ENCODE measurements around the gene TRAFD1. TPM values are rescaled to one million over a fixed set of nuclear protein-coding genes. Genes with fewer than 3 reads are reported as not detected.

TRAFD1 gene
- total and polyA plus RNA-seq, 2 experiments from 2014 or later = 17.4 to 30.4 TPM

GRCh38 chr12:112160611-112161010 lies 35.3 kb downstream of the TRAFD1 start:
- TF ChIP-seq CREB1 (CRISPR knock-in tag; IDR thresholded peaks at IDR 0.05; ENCODE audit: low read depth) (no peak), CTCF (conservative IDR thresholded peaks at IDR 0.05; ENCODE audit: low read depth in 2 of 2) (no peak), JUNB (IDR thresholded peaks at IDR 0.05; ENCODE audit: unreplicated experiment) (no peak), EZH2 (IDR thresholded peaks at IDR 0.05; ENCODE audit: low read depth, unreplicated experiment) (no peak), EZH2phosphoT487 (IDR thresholded peaks at IDR 0.05; ENCODE audit: unreplicated experiment) (no peak), STAT1 (IDR thresholded peaks at IDR 0.05; ENCODE audit: unreplicated experiment) (no peak), REST (IDR thresholded peaks at IDR 0.05; ENCODE audit: unreplicated experiment) (no peak), ZNF114 (CRISPR knock-in tag; IDR thresholded peaks at IDR 0.05) (no peak), ZNF331 (CRISPR knock-in tag; IDR thresholded peaks at IDR 0.05; ENCODE audit: low read depth) (no peak), ZNF462 (CRISPR knock-in tag; IDR thresholded peaks at IDR 0.05) (no peak), NANOG (IDR thresholded peaks at IDR 0.05; ENCODE audit: borderline replicate concordance) (no peak)
- Mint-ChIP-seq H3K4me1 (no peaks in the 10 kb centered on the region), H3K27ac (no peak overlapping the region), H3K36me3 (ENCODE audit: low read depth) (peaks cover 68% of the 10 kb centered on the region), H3K9me3 (peaks cover 39% of the 10 kb centered on the region), H3K27me3 (ENCODE audit: insufficient read depth, low read depth, poor library complexity) (peaks cover 12% of the 10 kb centered on the region), H3K4me3 (no peak overlapping the region)
- no peaks in the 10 kb centered on the region for H3K4me1 ChIP-seq (ENCODE audit: insufficient read depth)
- no peaks in the 10 kb centered on the region for H3K9me2 ChIP-seq (ENCODE audit: insufficient read depth)
- H3K4me3 ChIP-seq = no peak overlapping the region
- no peaks in the 10 kb centered on the region for H3K79me2 ChIP-seq (replicated peaks; ENCODE audit: insufficient read depth)
- H3K27ac ChIP-seq (ENCODE audit: low read depth) = no peak overlapping the region
- no peaks in the 10 kb centered on the region for H4K20me1 ChIP-seq (replicated peaks; ENCODE audit: insufficient read depth)
- no peak overlapping the region for H2AFZ ChIP-seq
- H3F3A ChIP-seq (replicated peaks; ENCODE audit: low read depth) = no peaks in the 10 kb centered on the region
- no peak overlapping the region for H3K4me2 ChIP-seq
- DNase-seq (ENCODE audit: low spot score) (no peak), ATAC-seq (no peak)
- no peaks in the 10 kb centered on the region for H3K27me3 ChIP-seq (ENCODE audit: insufficient read depth)
- peaks cover 5% of the 10 kb centered on the region; the same call in 1 of the 2 replicates for H3K36me3 ChIP-seq (ENCODE audit: insufficient read depth)
